Measurements from ENCODE around the gene MEIOC.

DNA sequence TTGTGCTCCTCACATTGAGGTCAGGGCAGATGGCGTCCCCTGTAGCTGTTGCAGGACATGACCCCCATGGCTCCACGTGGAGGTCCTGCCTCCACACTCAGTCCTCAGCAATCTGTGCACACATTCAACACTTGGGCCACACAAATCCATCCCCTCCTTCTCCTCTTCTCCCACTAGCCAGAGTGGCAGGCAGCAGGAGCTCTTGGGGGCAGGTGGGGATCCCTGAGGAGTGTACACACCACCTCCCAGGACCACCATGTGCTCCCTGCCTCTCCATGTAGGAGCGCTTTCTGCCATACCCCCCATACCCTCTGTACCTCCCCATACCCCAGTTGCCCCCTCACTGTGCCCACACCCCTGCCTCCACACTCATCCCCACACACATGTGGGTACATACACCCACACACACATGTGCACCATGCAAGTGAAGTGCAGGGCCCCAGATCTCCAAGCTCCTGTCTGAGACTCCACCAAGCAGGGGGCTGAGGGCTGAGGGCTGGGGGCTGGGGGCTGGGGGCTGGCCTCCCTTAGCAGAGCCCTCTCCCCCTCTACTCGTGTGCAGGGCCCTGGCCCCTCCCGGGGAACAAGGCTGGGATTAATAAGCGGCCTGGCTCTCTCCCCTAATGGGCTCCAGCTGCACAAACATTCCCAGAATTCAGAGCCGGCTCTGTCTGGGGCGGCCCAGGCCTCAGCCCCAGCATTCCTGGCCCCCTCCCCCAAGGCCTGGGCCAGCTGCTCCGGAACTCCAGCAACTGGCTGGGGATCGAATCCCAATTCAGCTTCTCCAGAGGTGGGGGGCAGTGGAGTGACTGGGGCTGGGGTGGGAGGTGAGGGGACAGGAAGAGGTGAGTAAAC lies 48.2 kb upstream of the MEIOC start:
- TF ChIP-seq, protein P1, sequence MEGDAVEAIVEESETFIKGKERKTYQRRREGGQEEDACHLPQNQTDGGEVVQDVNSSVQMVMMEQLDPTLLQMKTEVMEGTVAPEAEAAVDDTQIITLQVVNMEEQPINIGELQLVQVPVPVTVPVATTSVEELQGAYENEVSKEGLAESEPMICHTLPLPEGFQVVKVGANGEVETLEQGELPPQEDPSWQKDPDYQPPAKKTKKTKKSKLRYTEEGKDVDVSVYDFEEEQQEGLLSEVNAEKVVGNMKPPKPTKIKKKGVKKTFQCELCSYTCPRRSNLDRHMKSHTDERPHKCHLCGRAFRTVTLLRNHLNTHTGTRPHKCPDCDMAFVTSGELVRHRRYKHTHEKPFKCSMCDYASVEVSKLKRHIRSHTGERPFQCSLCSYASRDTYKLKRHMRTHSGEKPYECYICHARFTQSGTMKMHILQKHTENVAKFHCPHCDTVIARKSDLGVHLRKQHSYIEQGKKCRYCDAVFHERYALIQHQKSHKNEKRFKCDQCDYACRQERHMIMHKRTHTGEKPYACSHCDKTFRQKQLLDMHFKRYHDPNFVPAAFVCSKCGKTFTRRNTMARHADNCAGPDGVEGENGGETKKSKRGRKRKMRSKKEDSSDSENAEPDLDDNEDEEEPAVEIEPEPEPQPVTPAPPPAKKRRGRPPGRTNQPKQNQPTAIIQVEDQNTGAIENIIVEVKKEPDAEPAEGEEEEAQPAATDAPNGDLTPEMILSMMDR (IDR thresholded peaks at IDR 0.05), result no peak
- no peak for TF ChIP-seq POLR2A (IDR thresholded peaks at IDR 0.05)
